Measurements from ENCODE around the gene CREB5. TPM values are rescaled to one million over a fixed set of nuclear protein-coding genes. Genes with fewer than 3 reads are reported as not detected.

Gene CREB5
- total RNA-seq, 4 donors from 2014 or later, result 0.90 to 10.1 (median 4.9) TPM

DNA sequence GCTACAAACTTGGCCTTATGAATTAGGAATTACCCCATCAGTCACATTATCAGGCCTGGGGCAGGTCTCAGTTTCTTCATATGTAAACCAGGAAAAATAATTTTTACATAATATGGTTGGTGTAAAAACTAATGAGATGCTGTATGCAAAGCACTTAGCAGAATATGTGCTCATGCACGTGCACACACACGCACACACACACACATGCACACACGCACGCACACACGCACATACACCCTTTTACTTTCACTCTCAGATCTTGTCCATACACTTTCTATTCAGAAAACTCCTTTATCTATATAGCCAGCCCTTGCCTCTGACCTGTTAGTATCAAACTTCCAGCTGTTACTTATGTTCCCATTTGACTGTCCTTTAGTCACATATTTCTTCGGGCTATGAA, 92.7 kb downstream of the CREB5 start:
- in situ Hi-C loops (cut with MboI; ENCODE audit: low sequenced_read_pairs in 4 of 4), result no loop called here
- intact Hi-C loops (cut with DNase I; ENCODE audit: low total_unique reads), result no loop called here
- no peak for ATAC-seq
- TF ChIP-seq, protein P1, sequence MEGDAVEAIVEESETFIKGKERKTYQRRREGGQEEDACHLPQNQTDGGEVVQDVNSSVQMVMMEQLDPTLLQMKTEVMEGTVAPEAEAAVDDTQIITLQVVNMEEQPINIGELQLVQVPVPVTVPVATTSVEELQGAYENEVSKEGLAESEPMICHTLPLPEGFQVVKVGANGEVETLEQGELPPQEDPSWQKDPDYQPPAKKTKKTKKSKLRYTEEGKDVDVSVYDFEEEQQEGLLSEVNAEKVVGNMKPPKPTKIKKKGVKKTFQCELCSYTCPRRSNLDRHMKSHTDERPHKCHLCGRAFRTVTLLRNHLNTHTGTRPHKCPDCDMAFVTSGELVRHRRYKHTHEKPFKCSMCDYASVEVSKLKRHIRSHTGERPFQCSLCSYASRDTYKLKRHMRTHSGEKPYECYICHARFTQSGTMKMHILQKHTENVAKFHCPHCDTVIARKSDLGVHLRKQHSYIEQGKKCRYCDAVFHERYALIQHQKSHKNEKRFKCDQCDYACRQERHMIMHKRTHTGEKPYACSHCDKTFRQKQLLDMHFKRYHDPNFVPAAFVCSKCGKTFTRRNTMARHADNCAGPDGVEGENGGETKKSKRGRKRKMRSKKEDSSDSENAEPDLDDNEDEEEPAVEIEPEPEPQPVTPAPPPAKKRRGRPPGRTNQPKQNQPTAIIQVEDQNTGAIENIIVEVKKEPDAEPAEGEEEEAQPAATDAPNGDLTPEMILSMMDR (IDR thresholded peaks at IDR 0.05 in 4 of 5, conservative IDR thresholded peaks at IDR 0.05 in 1 of 5), result no peak
- TF ChIP-seq POLR2A (IDR thresholded peaks at IDR 0.05), result no peak
- H3K27me3 ChIP-seq, result no peaks in the 10 kb centered on the region
- no peak for DNase-seq
- H3K9me3 ChIP-seq, result no peaks in the 10 kb centered on the region
- no peaks in the 10 kb centered on the region for H3K4me1 ChIP-seq
- no peaks in the 10 kb centered on the region for H3K36me3 ChIP-seq
- H3K4me3 ChIP-seq, result no peak overlapping the region
- H3K27ac ChIP-seq, result no peak overlapping the region

DNA sequence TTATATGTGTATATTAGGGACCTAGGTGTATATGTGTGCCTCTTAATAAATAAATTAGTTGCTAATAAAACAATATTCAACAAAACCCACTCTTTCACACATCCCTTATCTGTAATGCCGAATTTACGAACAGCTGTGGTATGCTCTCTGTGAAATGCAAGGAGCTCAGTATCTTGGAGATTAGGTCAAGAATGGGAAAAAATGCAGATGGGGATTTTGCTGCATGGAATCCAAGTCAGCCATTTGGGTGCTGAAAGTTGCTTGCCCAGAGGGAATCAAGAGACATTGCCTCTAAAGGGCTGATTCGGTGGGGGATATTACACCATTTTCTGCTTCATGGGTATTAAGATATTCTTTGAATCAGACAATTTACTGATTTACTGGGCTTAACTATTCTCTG, 93.5 kb downstream of the CREB5 start:
- Histone ChIP-seq H3K4me1 (no peaks in the 10 kb centered on the region), H3K9me3 (no peaks in the 10 kb centered on the region), H3K36me3 (no peaks in the 10 kb centered on the region), H3K4me3 (no peak overlapping the region), H3K27ac (no peak overlapping the region), H3K27me3 (no peaks in the 10 kb centered on the region)
- intact Hi-C loops (cut with DNase I; ENCODE audit: low total_unique reads) (no loop called here), in situ Hi-C loops (cut with MboI; ENCODE audit: low sequenced_read_pairs in 4 of 4) (no loop called here)
- no peak for ATAC-seq
- TF ChIP-seq, protein P1 (IDR thresholded peaks at IDR 0.05 in 4 of 5, conservative IDR thresholded peaks at IDR 0.05 in 1 of 5), result no peak
- TF ChIP-seq POLR2A (IDR thresholded peaks at IDR 0.05), result no peak
- DNase-seq, result no peak

DNA sequence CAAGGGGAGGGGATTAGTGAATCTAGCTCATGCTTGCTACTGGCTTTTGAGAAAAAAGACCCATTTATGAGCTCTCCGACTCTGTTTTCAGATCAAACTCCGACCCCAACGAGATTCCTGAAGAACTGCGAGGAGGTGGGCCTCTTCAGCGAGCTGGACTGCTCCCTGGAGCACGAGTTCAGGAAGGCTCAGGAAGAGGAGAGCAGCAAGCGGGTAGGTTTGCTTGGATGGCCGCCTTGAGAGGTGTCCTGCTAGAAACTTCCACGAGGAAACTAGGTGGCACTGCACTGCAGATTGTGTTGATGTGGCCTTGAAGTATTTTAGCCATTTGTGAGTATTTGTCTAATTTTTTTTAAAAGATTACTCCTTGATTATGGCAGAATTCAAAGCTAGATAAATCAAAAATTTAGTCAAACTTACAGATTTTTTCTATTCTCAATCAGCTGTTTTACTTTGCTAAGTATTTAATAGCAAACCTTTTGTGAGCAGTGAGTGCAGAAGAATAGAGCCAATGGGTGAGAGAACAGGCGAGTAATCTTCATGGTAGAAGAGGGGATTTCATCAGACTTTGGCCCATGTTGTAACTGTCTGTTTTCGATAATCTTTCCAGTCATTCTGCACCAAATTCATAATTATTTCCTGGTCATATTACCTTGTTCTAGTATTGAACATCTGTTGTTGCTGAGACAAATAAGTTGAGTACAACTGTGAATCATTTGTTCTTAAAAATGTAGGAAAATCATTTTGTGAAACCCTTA, 95.4 kb downstream of the CREB5 start:
- in situ Hi-C loops (cut with MboI; ENCODE audit: low sequenced_read_pairs in 4 of 4) (no loop called here), intact Hi-C loops (cut with DNase I; ENCODE audit: low total_unique reads) (no loop called here)
- no peaks in the 10 kb centered on the region for H3K9me3 ChIP-seq
- H3K27ac ChIP-seq, result no peak overlapping the region
- no peaks in the 10 kb centered on the region for H3K4me1 ChIP-seq
- no peak overlapping the region for H3K4me3 ChIP-seq
- no peaks in the 10 kb centered on the region for H3K36me3 ChIP-seq
- no peak for TF ChIP-seq POLR2A (IDR thresholded peaks at IDR 0.05)
- TF ChIP-seq, protein P1 (IDR thresholded peaks at IDR 0.05 in 4 of 5, conservative IDR thresholded peaks at IDR 0.05 in 1 of 5), result no peak
- no peaks in the 10 kb centered on the region for H3K27me3 ChIP-seq
- no peak for ATAC-seq
- DNase-seq, result no peak

DNA sequence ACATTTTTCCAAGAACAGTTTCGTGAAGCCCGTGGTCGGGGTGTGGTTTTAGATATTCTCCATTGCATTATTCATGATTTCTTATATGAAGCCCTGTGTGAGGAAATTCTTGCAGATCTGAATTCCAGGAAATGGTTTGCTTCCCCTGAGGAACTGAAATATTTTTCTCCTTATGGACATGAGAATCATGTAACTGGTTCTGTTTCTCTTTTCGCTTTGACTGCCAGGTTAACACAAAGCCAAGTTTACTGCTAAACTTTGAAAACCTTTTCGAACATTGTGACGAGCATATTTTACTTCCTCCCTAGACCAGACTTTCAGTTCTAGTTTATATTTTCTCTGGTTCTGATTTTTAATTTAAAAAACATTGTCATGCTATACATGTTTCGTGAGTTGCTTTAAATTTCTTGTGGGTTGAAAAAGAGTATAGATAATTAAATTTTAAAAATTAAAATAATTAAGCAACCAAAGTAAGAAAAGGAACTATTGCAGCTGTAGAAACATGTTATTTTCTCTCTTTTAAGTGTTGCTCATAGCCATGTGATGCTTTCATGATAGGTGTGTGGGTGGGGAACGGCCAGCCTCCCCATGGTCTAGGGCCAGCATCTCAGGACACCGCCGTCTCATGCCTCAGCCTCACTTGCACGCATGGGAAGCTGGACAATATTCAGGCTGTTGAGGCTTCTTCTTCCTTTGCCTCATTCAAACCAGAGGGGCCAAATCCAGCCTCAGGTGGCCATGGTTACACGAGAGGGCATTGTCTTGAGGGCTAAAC, 97.1 kb downstream of the CREB5 start:
- Histone ChIP-seq H3K27ac (no peak overlapping the region), H3K36me3 (no peaks in the 10 kb centered on the region), H3K27me3 (no peaks in the 10 kb centered on the region), H3K9me3 (no peaks in the 10 kb centered on the region), H3K4me3 (no peak overlapping the region), H3K4me1 (no peaks in the 10 kb centered on the region)
- ATAC-seq (no peak), DNase-seq (no peak)
- no peak for TF ChIP-seq POLR2A (IDR thresholded peaks at IDR 0.05)
- TF ChIP-seq, protein P1 (IDR thresholded peaks at IDR 0.05 in 4 of 5, conservative IDR thresholded peaks at IDR 0.05 in 1 of 5), result no peak
- in situ Hi-C loops (cut with MboI; ENCODE audit: low sequenced_read_pairs in 4 of 4) (no loop called here), intact Hi-C loops (cut with DNase I; ENCODE audit: low total_unique reads) (no loop called here)

Data from gastrocnemius medialis (tissue), 4 donors.